SK-N-SH (cell line): ENCODE measurements around the gene CFAP20DC. TPM values are rescaled to one million over a fixed set of nuclear protein-coding genes. Genes with fewer than 3 reads are reported as not detected.

Source experiments
- CTCF ChIA-PET: fragments of 300-600, 350-600 bp; formaldehyde crosslinking; extraction: SDS; loops from one replicate; lab custom pipeline; 2021; lab: Yijun Ruan, JAX
- POLR2A ChIA-PET: fragments of 350-600 bp; sonication (Branson Sonifier 250); formaldehyde crosslinking; extraction: SDS; loops from one replicate; lab custom pipeline; 2020; ENCODE audit warnings: antibody characterized with exemption, inconsistent platforms; lab: Yijun Ruan, JAX
- DNase-seq: peaks from one replicate; pipeline ENCODE4 v3.0.0; 2012
- H2AFZ ChIP-seq: fragments of 200-600 bp; sonication (generic); 2 replicates; pipeline ENCODE4 v1.8.1; 2016; ENCODE audit warnings: antibody characterized with exemption, mild to moderate bottlenecking, low read depth
- H3F3A ChIP-seq: fragments of 200-600 bp; sonication (generic); replicated peaks from 2 replicates; pipeline ENCODE3; 2016; ENCODE audit warnings: antibody characterized with exemption, mild to moderate bottlenecking; ENCODE audit not compliant: insufficient read depth
- H3K27ac ChIP-seq, 2 experiments: fragments of 200-500 bp in 1 of 2; fragments of 200-600 bp in 1 of 2; sonication (Bioruptor generic) in 1 of 2; sonication (generic), shearing (Covaris generic) in 1 of 2; 2 replicates each; pipeline versions ENCODE4 v1.5.1 to v1.6.1; 2014 to 2016; ENCODE audit warnings: low read depth in 2 of 2, inconsistent platforms in 1 of 2, low read length in 1 of 2, mild to moderate bottlenecking in 1 of 2, mixed read lengths in 1 of 2
- H3K27me3 ChIP-seq: fragments of 200-600 bp; sonication (generic), shearing (Covaris generic); 2 replicates; pipeline ENCODE4 v1.6.1; 2016; ENCODE audit warnings: mixed run types; ENCODE audit not compliant: insufficient read depth
- H3K36me3 ChIP-seq, 2 experiments: fragments of 200-500 bp in 1 of 2; fragments of 200-600 bp in 1 of 2; sonication (Bioruptor generic) in 1 of 2; sonication (generic) in 1 of 2; replicated peaks in 1 of 2; 2 replicates each; pipeline versions ENCODE3 to v1.5.1; 2014 to 2016; ENCODE audit warnings: low read length in 1 of 2, mild to moderate bottlenecking in 1 of 2; ENCODE audit not compliant: insufficient read depth in 2 of 2, control insufficient read depth in 1 of 2
- H3K4me1 ChIP-seq, 2 experiments: fragments of 200-500 bp in 1 of 2; fragments of 200-600 bp in 1 of 2; sonication (Bioruptor generic) in 1 of 2; sonication (generic), shearing (Covaris generic) in 1 of 2; 2 replicates each; pipeline versions ENCODE4 v1.5.1 to v1.6.1; 2014 to 2016; ENCODE audit warnings: low read depth in 1 of 2, low read length in 1 of 2, mixed run types in 1 of 2; ENCODE audit not compliant: insufficient read depth in 2 of 2, control insufficient read depth in 1 of 2
- H3K4me2 ChIP-seq: fragments of 200-600 bp; sonication (generic), shearing (Covaris generic); 2 replicates; pipeline ENCODE4 v1.6.1; 2017; ENCODE audit warnings: mixed run types
- H3K4me3 ChIP-seq, 2 experiments: fragments of 200-500 bp in 1 of 2; fragments of 200-600 bp in 1 of 2; sonication (Bioruptor generic) in 1 of 2; sonication (generic), shearing (Covaris generic) in 1 of 2; 2 replicates each; pipeline versions ENCODE4 v1.5.1 to v1.8.1; 2014 to 2016; ENCODE audit warnings: low read depth in 2 of 2, inconsistent platforms in 1 of 2, low read length in 1 of 2, mild to moderate bottlenecking in 1 of 2, mixed read lengths in 1 of 2, moderate library complexity in 1 of 2
- H3K79me2 ChIP-seq: fragments of 200-600 bp; sonication (generic); 2 replicates; pipeline ENCODE4 v1.8.1; 2017; ENCODE audit warnings: mild to moderate bottlenecking; ENCODE audit not compliant: insufficient read depth
- H3K9ac ChIP-seq: fragments of 200-600 bp; sonication (generic); 2 replicates; pipeline ENCODE4 v1.6.1; 2017; ENCODE audit warnings: mixed run types
- H3K9me2 ChIP-seq: fragments of 200-600 bp; sonication (generic); 2 replicates; pipeline ENCODE4 v1.6.1; 2017; ENCODE audit warnings: mixed run types
- H3K9me3 ChIP-seq: fragments of 200-600 bp; sonication (generic); 2 replicates; pipeline ENCODE4 v1.6.1; 2017; ENCODE audit warnings: mixed run types, mild to moderate bottlenecking, moderate library complexity
- H4K20me1 ChIP-seq: fragments of 200-600 bp; sonication (generic); 2 replicates; pipeline ENCODE4 v1.6.1; 2017; ENCODE audit warnings: mild to moderate bottlenecking, mixed run types; ENCODE audit not compliant: insufficient read depth
- CHD2 ChIP-seq: fragments of 150-350 bp; IDR thresholded peaks from 2 replicates; pipeline ENCODE4 v1.6.1; 2018; ENCODE audit warnings: low read length; ENCODE audit not compliant: partially characterized antibody
- CTCF ChIP-seq: fragments of 200-600 bp; sonication (generic); IDR thresholded peaks from 2 replicates; pipeline ENCODE4 v1.6.1; 2017; ENCODE audit warnings: antibody characterized with exemption, mild to moderate bottlenecking, moderate library complexity
- FOSL2 ChIP-seq: IDR thresholded peaks from 2 replicates; pipeline ENCODE4 v1.4.0; 2012; ENCODE audit warnings: low read depth, mild to moderate bottlenecking, moderate library complexity, borderline replicate concordance
- FOXJ3 ChIP-seq: sonication (generic); formaldehyde crosslinking; IDR thresholded peaks from 2 replicates; pipeline ENCODE4 v1.5.1; 2020; ENCODE audit warnings: mild to moderate bottlenecking, missing genetic modification reagents
- IRF3 ChIP-seq: fragments of 150-350 bp; IDR thresholded peaks from 2 replicates; pipeline ENCODE4 v1.6.1; 2016; ENCODE audit warnings: mild to moderate bottlenecking, low read depth, low read length
- MEF2A ChIP-seq: IDR thresholded peaks from 2 replicates; pipeline ENCODE4 v1.4.0; 2012; ENCODE audit warnings: low read depth, borderline replicate concordance
- NFIC ChIP-seq: IDR thresholded peaks from 2 replicates; pipeline ENCODE4 v1.4.0; 2012; ENCODE audit warnings: borderline replicate concordance
- NRF1 ChIP-seq: IDR thresholded peaks from 2 replicates; pipeline ENCODE4 v1.6.1; 2012; ENCODE audit warnings: low read depth, mild to moderate bottlenecking, low read length
- PBX3 ChIP-seq: IDR thresholded peaks from 2 replicates; pipeline ENCODE4; 2012
- POLR2AphosphoS5 ChIP-seq: IDR thresholded peaks from 2 replicates; pipeline ENCODE4 v1.6.1; 2012; ENCODE audit warnings: low read depth, low read length
- RAD21 ChIP-seq: IDR thresholded peaks from 2 replicates; pipeline ENCODE4 v1.6.1; 2012; ENCODE audit warnings: mild to moderate bottlenecking, low read length
- RCOR1 ChIP-seq: fragments of 150-350 bp; IDR thresholded peaks from 2 replicates; pipeline ENCODE4 v1.6.1; 2017; ENCODE audit warnings: antibody characterized with exemption, low read length
- REST ChIP-seq: IDR thresholded peaks from 2 replicates; pipeline ENCODE4 v1.6.1; 2012; ENCODE audit warnings: mild to moderate bottlenecking, low read depth, low read length, moderate library complexity
- RXRA ChIP-seq: IDR thresholded peaks from 2 replicates; pipeline ENCODE4 v1.4.0; 2012; ENCODE audit warnings: low read depth, mild to moderate bottlenecking, borderline replicate concordance
- SMC3 ChIP-seq: IDR thresholded peaks from 2 replicates; pipeline ENCODE4 v1.6.1; 2012; ENCODE audit warnings: low read depth, low read length, improper control_type of control experiment
- TAF1 ChIP-seq: IDR thresholded peaks from 2 replicates; pipeline ENCODE4 v1.6.1; 2012; ENCODE audit warnings: low read depth, mild to moderate bottlenecking, low read length, moderate library complexity, borderline replicate concordance
- USF1 ChIP-seq: IDR thresholded peaks from 2 replicates; pipeline ENCODE4 v1.4.0; 2012; ENCODE audit warnings: low read depth, borderline replicate concordance
- USF2 ChIP-seq: fragments of 150-350 bp; IDR thresholded peaks from 2 replicates; pipeline ENCODE4 v1.6.1; 2017; ENCODE audit warnings: antibody characterized with exemption, low read length, low read depth, borderline replicate concordance
- YY1 ChIP-seq: IDR thresholded peaks from 2 replicates; pipeline ENCODE4 v1.4.0; 2012; ENCODE audit warnings: low read depth, mild to moderate bottlenecking
- ZBTB33 ChIP-seq: IDR thresholded peaks from 2 replicates; pipeline ENCODE4 v1.4.0; 2012; ENCODE audit warnings: low read depth, borderline replicate concordance
- polyA plus RNA-seq, 3 experiments: library from polyadenylated mRNA; depleted of rRNA; stranded (reverse); fragments of >200 nt; gene quantifications; 2 replicates each; pipeline ENCODE4 v1.2.3, GENCODE V29; 2012

Gene CFAP20DC
- polyA plus RNA-seq, 1 of the 3 experiments (the other 2 are of a cell fraction) = 1.8 TPM

GRCh38 chr3:58779934-58780333, 269.9 kb downstream of the CFAP20DC start:
- no peaks in the 10 kb centered on the region for H3K4me1 ChIP-seq
- no peaks in the 10 kb centered on the region for H3K79me2 ChIP-seq

More at GRCh38 chr3:58779934-58780333, 269.9 kb downstream of the CFAP20DC start:
- no peak for DNase-seq
- H2AFZ ChIP-seq = no peak overlapping the region
- H3F3A ChIP-seq = no peaks in the 10 kb centered on the region
- no peaks in the 10 kb centered on the region for H3K27me3 ChIP-seq
- H3K9me3 ChIP-seq = peaks cover 26% of the 10 kb centered on the region
- no peaks in the 10 kb centered on the region for H3K9me2 ChIP-seq
- no peaks in the 10 kb centered on the region for H3K36me3 ChIP-seq
- no peak overlapping the region for H3K4me3 ChIP-seq
- no peaks in the 10 kb centered on the region for H4K20me1 ChIP-seq
- CTCF ChIA-PET = no interaction called here
- TF ChIP-seq FOSL2 (no peak), TAF1 (no peak), CHD2 (no peak), NFIC (no peak), CTCF (no peak), IRF3 (no peak), USF1 (no peak), SMC3 (no peak), FOXJ3 (no peak), RAD21 (no peak), ZBTB33 (no peak), REST (no peak), USF2 (no peak), MEF2A (no peak), POLR2AphosphoS5 (no peak), PBX3 (no peak), RCOR1 (no peak), YY1 (no peak), RXRA (no peak), NRF1 (no peak)
- no peak overlapping the region for H3K9ac ChIP-seq
- H3K4me2 ChIP-seq = no peak overlapping the region
- H3K27ac ChIP-seq = no peak overlapping the region
- POLR2A ChIA-PET = no interaction called here
